EH (cell line): ENCODE results near the gene INTS14.

Experiments
- DNase-seq: peaks from one replicate; pipeline ENCODE4 v3.0.0-alpha.2; 2015; ENCODE audit warnings: low read depth

The INTS14 gene

DNA sequence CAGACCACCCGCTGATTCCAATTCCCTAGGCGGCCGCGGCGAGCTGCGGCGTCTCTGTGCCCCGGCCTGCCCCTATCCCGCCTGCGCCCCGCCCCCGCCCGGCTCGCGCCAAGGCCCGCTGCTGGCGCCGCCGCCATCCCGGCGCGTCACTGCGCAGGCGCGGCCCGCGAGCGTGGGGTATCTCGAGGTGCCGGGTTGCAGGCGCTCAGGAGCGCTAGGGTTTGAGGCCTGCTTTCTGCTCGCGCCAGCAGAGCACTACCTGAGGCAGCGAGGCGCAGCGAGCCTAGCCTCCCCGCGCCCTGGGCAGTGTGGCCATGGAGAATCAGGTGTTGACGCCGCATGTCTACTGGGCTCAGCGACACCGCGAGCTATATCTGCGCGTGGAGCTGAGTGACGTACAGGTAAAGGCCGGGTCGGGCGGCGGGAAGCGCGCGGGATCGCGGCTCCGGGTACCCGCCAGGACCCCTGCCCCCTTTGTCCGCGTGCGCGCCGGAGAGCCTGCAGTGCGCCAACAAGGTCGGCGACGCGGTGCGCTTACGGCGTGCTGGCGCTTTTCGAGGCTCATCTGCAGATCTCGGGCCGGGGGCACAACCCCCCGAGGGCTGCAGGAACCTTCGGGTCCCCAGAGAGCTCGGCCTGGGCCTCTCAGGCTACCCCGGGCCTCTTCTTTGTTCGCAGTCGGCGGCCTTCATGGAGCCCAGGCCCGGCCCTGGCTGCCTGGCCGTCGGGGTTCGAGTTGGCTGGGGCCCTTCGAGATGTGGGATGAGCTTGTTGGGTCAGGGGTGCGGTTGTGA, 80.4 kb downstream of the INTS14 start, which contains the start of gene HACD3:
Gene HACD3, plus strand, starts transcription at position 146 of the 794 bp plus-strand sequence. Its CDS starts 169 bp downstream, at position 315.
- DNase-seq = peak; percentile 82

DNA sequence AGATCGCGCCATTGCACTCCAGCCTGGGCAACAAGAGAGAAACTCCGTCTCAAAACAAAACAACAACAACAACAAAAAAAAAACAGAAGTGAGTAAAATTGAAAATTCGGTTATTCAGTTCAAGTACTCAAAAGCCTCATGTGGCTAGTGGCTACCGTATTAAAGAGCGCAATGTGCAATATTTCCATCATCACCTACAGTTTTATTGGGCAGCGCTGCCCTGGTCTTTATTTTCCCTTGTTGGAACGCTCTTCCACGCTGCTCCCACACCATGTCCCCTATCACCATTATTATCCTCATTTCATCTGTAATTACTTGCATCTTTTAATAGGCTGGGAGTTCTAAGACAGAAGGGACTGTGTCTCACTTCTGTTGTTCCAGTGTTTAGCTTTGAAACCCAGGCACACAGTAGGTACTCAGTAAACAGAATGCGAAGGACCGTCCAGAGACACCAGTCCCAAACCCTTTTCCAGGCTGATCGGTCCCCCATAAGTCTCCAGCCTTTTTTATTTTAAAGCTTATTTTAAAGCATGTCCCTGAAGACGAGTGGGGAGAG, 81.1 kb downstream of the INTS14 start:
- DNase-seq = no peak
